ENCODE data around the gene EXOC2. TPM values are rescaled to one million over a fixed set of nuclear protein-coding genes. Genes with fewer than 3 reads are reported as not detected.

Gene EXOC2
- total and polyA plus RNA-seq, 8 donors = 2.5 to 10.3 (median 6.4) TPM

- Histone ChIP-seq H3K9me3 (no peaks in the 10 kb centered on the region), H3K4me1 (no peaks in the 10 kb centered on the region), H3K4me3 (no peak overlapping the region), H3K27ac (no peak overlapping the region), H3K27me3 (peaks cover 0 to 14% (median 2%) of the 10 kb centered on the region in 4 donors), H3K36me3 (no peaks in the 10 kb centered on the region)
- ATAC-seq (no peak), DNase-seq (no peak), FAIRE-seq (no peak)
- 68 to 78% methylated on average over 8 of the region's 8 CpGs for WGBS, 2 donors
- intact Hi-C loops (cut with DNase I) = no loop called here
- no peak for TF ChIP-seq CTCF (IDR thresholded peaks at IDR 0.05)
Measured at GRCh38 chr6:706819-707381, 14.0 kb upstream of the EXOC2 start.

DNA sequence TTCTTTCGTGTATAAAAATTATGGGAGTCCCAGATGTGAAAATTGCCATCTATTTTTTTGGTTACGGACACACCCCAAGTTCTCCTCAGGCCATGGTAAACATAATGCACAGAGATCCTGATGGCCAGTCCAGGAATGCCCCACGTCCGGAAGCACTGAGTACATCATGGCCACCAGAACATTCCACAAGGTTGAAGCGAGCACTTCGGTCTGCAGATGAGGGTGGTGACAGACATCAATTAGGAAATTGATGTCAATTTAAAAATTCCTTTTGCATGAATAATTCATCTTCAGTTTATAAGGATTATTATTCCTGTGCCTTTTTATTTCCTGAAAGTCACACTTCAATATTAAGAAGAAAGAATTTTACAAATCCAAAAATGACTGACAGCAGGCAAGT lies 13.2 kb upstream of the EXOC2 start:
- 76 to 87% methylated on average over 6 of the region's 6 CpGs for WGBS, 2 donors
- Histone ChIP-seq H3K9me3 (no peaks in the 10 kb centered on the region), H3K27ac (no peak overlapping the region), H3K27me3 (peaks cover 0 to 14% (median 2%) of the 10 kb centered on the region in 4 donors), H3K4me1 (no peaks in the 10 kb centered on the region), H3K4me3 (no peak overlapping the region), H3K36me3 (no peaks in the 10 kb centered on the region)
- DNase-seq (no peak), FAIRE-seq (no peak), ATAC-seq (no peak)
- no peak for TF ChIP-seq CTCF (IDR thresholded peaks at IDR 0.05)
- intact Hi-C loops (cut with DNase I) = no loop called here

DNA sequence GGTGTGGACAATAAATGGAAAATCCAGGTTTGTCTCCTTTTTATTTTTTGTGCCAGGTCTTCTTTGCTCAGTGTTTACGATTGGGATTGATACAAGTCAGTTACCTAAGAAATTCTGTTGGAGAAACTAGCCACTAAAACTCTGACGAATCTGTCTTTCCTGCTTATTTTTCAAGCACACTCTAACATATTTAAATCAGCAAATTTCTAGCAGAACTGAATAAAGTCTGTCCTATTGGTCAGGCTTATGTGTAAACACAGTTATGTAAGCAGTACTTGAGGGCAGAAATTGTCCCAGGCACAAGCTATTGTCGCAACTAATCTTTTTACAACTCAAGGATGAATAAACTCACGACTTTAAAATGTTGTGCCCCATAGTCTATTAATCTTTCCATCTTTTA lies 12.1 kb upstream of the EXOC2 start:
- H3K27me3 ChIP-seq = peaks cover 0 to 14% (median 2%) of the 10 kb centered on the region in 4 donors
- H3K27ac ChIP-seq = no peak overlapping the region
- intact Hi-C loops (cut with DNase I) = no loop called here
- H3K4me1 ChIP-seq = no peaks in the 10 kb centered on the region
- WGBS, 2 donors = 19 to 24% methylated on average over 4 of the region's 4 CpGs
- no peak for TF ChIP-seq CTCF (IDR thresholded peaks at IDR 0.05)
- H3K36me3 ChIP-seq = no peaks in the 10 kb centered on the region
- H3K9me3 ChIP-seq = no peaks in the 10 kb centered on the region
- H3K4me3 ChIP-seq = no peak overlapping the region
- FAIRE-seq (no peak), ATAC-seq (peak in 1 of 4 donors; percentile 51), DNase-seq (no peak)

DNA sequence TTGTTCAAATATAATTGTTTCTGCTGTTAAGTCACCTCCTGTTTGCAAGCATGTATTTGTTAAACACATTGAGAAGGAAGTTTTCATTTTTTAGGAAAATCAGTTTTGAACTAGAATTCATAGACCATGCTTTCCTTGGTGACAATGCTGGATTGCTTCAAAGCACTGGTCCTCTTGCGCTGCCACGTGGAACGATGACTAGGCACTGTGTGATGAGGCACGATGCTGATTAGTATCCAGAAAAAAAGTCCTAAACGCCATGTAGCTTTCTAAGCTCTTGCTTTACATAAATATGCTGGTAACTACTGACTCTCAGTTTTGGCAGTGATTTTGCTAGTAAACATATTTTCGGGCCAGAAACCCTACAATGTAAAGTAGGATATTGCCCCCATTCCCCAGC lies 11.1 kb upstream of the EXOC2 start:
- ATAC-seq = no peak
- Histone ChIP-seq H3K4me1 (no peaks in the 10 kb centered on the region), H3K9me3 (no peaks in the 10 kb centered on the region), H3K36me3 (no peaks in the 10 kb centered on the region), H3K27me3 (peaks cover 0 to 14% (median 2%) of the 10 kb centered on the region in 4 donors), H3K27ac (no peak overlapping the region), H3K4me3 (no peak overlapping the region)
- WGBS, 2 donors = 78 to 84% methylated on average over 6 of the region's 6 CpGs
- intact Hi-C loops (cut with DNase I) = no loop called here
- FAIRE-seq = no peak
- no peak for TF ChIP-seq CTCF (IDR thresholded peaks at IDR 0.05)
- DNase-seq = no peak

DNA sequence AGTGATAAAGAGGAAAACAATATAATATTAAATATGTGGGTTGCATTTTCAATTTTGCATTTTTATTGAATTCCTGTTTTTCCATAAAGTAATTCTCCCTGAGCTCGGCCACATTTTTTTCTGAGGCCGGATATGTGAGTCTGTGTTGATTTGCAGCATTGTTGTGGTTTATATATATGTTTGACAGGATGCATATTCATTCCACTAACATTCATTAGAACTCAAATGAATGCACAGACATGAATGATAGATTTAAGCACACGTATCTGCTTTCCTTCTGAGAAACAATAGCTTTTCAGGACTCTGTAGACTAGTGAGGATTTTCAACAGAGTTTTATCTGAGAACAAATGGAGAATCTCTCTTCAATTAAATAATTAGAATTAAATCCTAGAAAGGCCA lies 10.6 kb upstream of the EXOC2 start:
- intact Hi-C loops (cut with DNase I) = no loop called here
- Histone ChIP-seq H3K9me3 (no peaks in the 10 kb centered on the region), H3K27me3 (peaks cover 0 to 14% (median 0%) of the 10 kb centered on the region in 4 donors), H3K4me3 (no peak overlapping the region), H3K27ac (no peak overlapping the region), H3K36me3 (no peaks in the 10 kb centered on the region), H3K4me1 (no peaks in the 10 kb centered on the region)
- ATAC-seq (no peak), FAIRE-seq (no peak), DNase-seq (no peak)
- TF ChIP-seq CTCF (IDR thresholded peaks at IDR 0.05) = no peak
- WGBS, 2 donors = 71 to 87% methylated on average over 3 of the region's 3 CpGs

All from pancreas (tissue), 10 donors.